Renal cortex interstitium (tissue), 3 donors: ENCODE measurements around the gene GOLGA3. TPM values are rescaled to one million over a fixed set of nuclear protein-coding genes. Genes with fewer than 3 reads are reported as not detected.

ENCODE experiments used
- polyA plus RNA-seq, 3 donors: library from polyadenylated mRNA; unstranded; fragments of 120-200 nt; gene quantifications; one replicate each; pipeline ENCODE4 v1.2.1, GENCODE V29; 2013; ENCODE audit not compliant: insufficient read length in 3 of 3

GOLGA3 gene
- polyA plus RNA-seq, 3 donors: 22.0 to 32.3 (median 30.6) TPM

Other genes starting within 250 kb of the GOLGA3 start
- gene LRCOL1, start 218.3 kb downstream of the GOLGA3 start, polyA plus RNA-seq: 1 to 10 TPM; 2.4 to 5.8 (median 2.6) TPM
- gene P2RX2, start 210.1 kb downstream of the GOLGA3 start, polyA plus RNA-seq: 1 to 10 TPM in 2 of 3 donors, under 1 TPM in 1; 0.98 to 1.9 (median 1.7) TPM
- 10 to 100 TPM; 55.5 to 59.3 (median 58.9) TPM for gene POLE, start 141.5 kb downstream of the GOLGA3 start, polyA plus RNA-seq
- gene PXMP2, start 141.3 kb downstream of the GOLGA3 start, polyA plus RNA-seq: 10 to 100 TPM; 54.1 to 64.7 (median 57.8) TPM
- 10 to 100 TPM; 21.0 to 23.6 (median 22.0) TPM for gene PGAM5, start 118.0 kb downstream of the GOLGA3 start, polyA plus RNA-seq
- 10 to 100 TPM; 63.0 to 79.6 (median 69.3) TPM for gene ANKLE2, start 67.0 kb downstream of the GOLGA3 start, polyA plus RNA-seq
- gene CHFR, start 58.7 kb upstream of the GOLGA3 start, polyA plus RNA-seq: 10 to 100 TPM; 21.6 to 28.0 (median 22.7) TPM
- gene ZNF605, start 127.4 kb upstream of the GOLGA3 start, polyA plus RNA-seq: 10 to 100 TPM; 23.6 to 27.9 (median 27.6) TPM
- 10 to 100 TPM; 11.0 to 16.8 (median 12.8) TPM for gene ZNF26, start 157.5 kb upstream of the GOLGA3 start, polyA plus RNA-seq
- gene ZNF84, start 208.6 kb upstream of the GOLGA3 start, polyA plus RNA-seq: 10 to 100 TPM; 63.0 to 81.9 (median 80.8) TPM